GM18858 (cell line): ENCODE measurements around the gene ZFAND6.
"Not testable (repeated sequence)": the region's sequence is repeated elsewhere in the genome, so short reads cannot be mapped to it uniquely, and the experiment has no call there.

Source experiments
- ATAC-seq: cut with Tn5 transposase; IDR thresholded peaks from one replicate; pipeline ENCODE4 v1.9.1; 2021; ENCODE audit not compliant: unreplicated experiment

Gene ZFAND6

GRCh38 chr15:80095969-80096368 is 36.5 kb downstream of the ZFAND6 start:
- ATAC-seq, result no peak

GRCh38 chr15:80098341-80098740 is 38.9 kb downstream of the ZFAND6 start:
- no peak for ATAC-seq

- no peak for ATAC-seq
Measured at GRCh38 chr15:80099241-80099640, 39.8 kb downstream of the ZFAND6 start.

GRCh38 chr15:80099662-80100061 is 40.2 kb downstream of the ZFAND6 start:
- not testable (repeated sequence) for ATAC-seq

GRCh38 chr15:80100247-80100646 is 40.8 kb downstream of the ZFAND6 start:
- ATAC-seq, result no peak

- no peak for ATAC-seq
Measured at GRCh38 chr15:80105193-80105592, 45.7 kb downstream of the ZFAND6 start.

GRCh38 chr15:80105595-80105994 is 46.1 kb downstream of the ZFAND6 start:
- no peak for ATAC-seq

- no peak for ATAC-seq
Measured at GRCh38 chr15:80106051-80106450, 46.6 kb downstream of the ZFAND6 start.

GRCh38 chr15:80107204-80107603 is 47.7 kb downstream of the ZFAND6 start:
- ATAC-seq, result no peak

- no peak for ATAC-seq
Measured at GRCh38 chr15:80107774-80108173, 48.3 kb downstream of the ZFAND6 start.

GRCh38 chr15:80109388-80109787 is 49.9 kb downstream of the ZFAND6 start:
- ATAC-seq, result no peak

GRCh38 chr15:80110920-80111319 is 51.4 kb downstream of the ZFAND6 start:
- no peak for ATAC-seq

- no peak for ATAC-seq
Measured at GRCh38 chr15:80114114-80114513, 54.6 kb downstream of the ZFAND6 start.

- ATAC-seq, result no peak
Measured at GRCh38 chr15:80115021-80115420, 55.5 kb downstream of the ZFAND6 start.

- ATAC-seq, result no peak
Measured at GRCh38 chr15:80118956-80119355, 59.5 kb downstream of the ZFAND6 start.

- ATAC-seq, result no peak
Measured at GRCh38 chr15:80120636-80121035, 61.2 kb downstream of the ZFAND6 start.

GRCh38 chr15:80121546-80121945 is 62.1 kb downstream of the ZFAND6 start:
- no peak for ATAC-seq

GRCh38 chr15:80123034-80123433 is 63.6 kb downstream of the ZFAND6 start:
- ATAC-seq, result no peak

- not testable (repeated sequence) for ATAC-seq
Measured at GRCh38 chr15:80127253-80127652, 67.8 kb downstream of the ZFAND6 start.

GRCh38 chr15:80127911-80128310 is 68.4 kb downstream of the ZFAND6 start:
- ATAC-seq, result no peak

GRCh38 chr15:80132382-80132781 is 72.9 kb downstream of the ZFAND6 start:
- ATAC-seq, result no peak

GRCh38 chr15:80136854-80137253 is 77.4 kb downstream of the ZFAND6 start:
- ATAC-seq, result no peak

GRCh38 chr15:80138961-80139360 is 79.5 kb downstream of the ZFAND6 start:
- no peak for ATAC-seq

GRCh38 chr15:80140909-80141308 is 81.4 kb downstream of the ZFAND6 start:
- ATAC-seq, result no peak
